ENCODE data around the gene TTC16. TPM values are rescaled to one million over a fixed set of nuclear protein-coding genes. Genes with fewer than 3 reads are reported as not detected.
A peak's percentile ranks its signal among the peaks of the same experiment; 100 is the strongest.

TTC16 gene
- total RNA-seq, 1 donor from 2014 or later: not detected

GRCh38 chr9:127697575-127697974 lies 18.3 kb upstream of the TTC16 start:
- no peak for DNase-seq

- no peak for DNase-seq
Observed at GRCh38 chr9:127698386-127698785, 17.5 kb upstream of the TTC16 start.

GRCh38 chr9:127698985-127699670 lies 16.8 kb upstream of the TTC16 start:
- peak; percentile 98 for DNase-seq

GRCh38 chr9:127700140-127700539 lies 15.7 kb upstream of the TTC16 start:
- no peak for DNase-seq

- DNase-seq: no peak
Observed at GRCh38 chr9:127700594-127701255, 15.2 kb upstream of the TTC16 start.

- DNase-seq: no peak
Observed at GRCh38 chr9:127703289-127703946, 12.5 kb upstream of the TTC16 start.

GRCh38 chr9:127705577-127706379 lies 10.1 kb upstream of the TTC16 start:
- no peak for DNase-seq

- peak; percentile 38 for DNase-seq
Observed at GRCh38 chr9:127706836-127707241, 9.0 kb upstream of the TTC16 start, which contains the start of gene CFAP157. Gene CFAP157, plus strand, starts transcription at chr9:127706988. Its CDS starts 44 bp downstream, at chr9:127707032.

GRCh38 chr9:127707766-127708165 lies 8.1 kb upstream of the TTC16 start:
- peak; percentile 20 for DNase-seq

- no peak for DNase-seq
Observed at GRCh38 chr9:127708952-127709587, 6.8 kb upstream of the TTC16 start.

- no peak for DNase-seq
Observed at GRCh38 chr9:127710204-127710783, 5.6 kb upstream of the TTC16 start.

- DNase-seq: no peak
Observed at GRCh38 chr9:127711226-127711701, 4.6 kb upstream of the TTC16 start.

GRCh38 chr9:127711831-127712274 lies 4.0 kb upstream of the TTC16 start:
- no peak for DNase-seq

GRCh38 chr9:127712371-127712770 lies 3.5 kb upstream of the TTC16 start:
- DNase-seq: no peak

GRCh38 chr9:127712867-127713266 lies 3.0 kb upstream of the TTC16 start:
- no peak for DNase-seq

GRCh38 chr9:127714020-127714750 lies 1.7 kb upstream of the TTC16 start:
- DNase-seq: peak; percentile 23

GRCh38 chr9:127714951-127715469 lies 869 bp upstream of the TTC16 start:
- DNase-seq: peak; percentile 26

- no peak for DNase-seq
Observed at GRCh38 chr9:127716412-127716811, 533 bp downstream of the TTC16 start.

GRCh38 chr9:127717766-127718165 lies 1.9 kb downstream of the TTC16 start:
- no peak for DNase-seq

- DNase-seq: no peak
Observed at GRCh38 chr9:127720031-127720864, 4.4 kb downstream of the TTC16 start.
